ENCODE measurements around the gene LBHD1.

The LBHD1 gene

GRCh38 chr11:62688491-62688890 is 16.4 kb upstream of the LBHD1 start:
- no peak for TF ChIP-seq CTCF (IDR thresholded peaks at IDR 0.05; ENCODE audit: low read depth, low read length)
- DNase-seq (ENCODE audit: extremely low read depth, low read depth) = no peak

GRCh38 chr11:62687508-62688396 is 15.7 kb upstream of the LBHD1 start:
- DNase-seq (ENCODE audit: extremely low read depth, low read depth) = no peak

GRCh38 chr11:62682518-62682917 is 10.5 kb upstream of the LBHD1 start:
- no peak for TF ChIP-seq CTCF (IDR thresholded peaks at IDR 0.05; ENCODE audit: low read depth, low read length)
- DNase-seq (ENCODE audit: extremely low read depth, low read depth) = no peak

More at GRCh38 chr11:62687508-62688396, 15.7 kb upstream of the LBHD1 start:
- TF ChIP-seq CTCF (IDR thresholded peaks at IDR 0.05; ENCODE audit: low read depth, low read length) = no peak

GRCh38 chr11:62680825-62681240 is 8.8 kb upstream of the LBHD1 start:
- TF ChIP-seq CTCF (IDR thresholded peaks at IDR 0.05; ENCODE audit: low read depth, low read length) = peak; percentile 76

GRCh38 chr11:62678770-62679696 is 7.0 kb upstream of the LBHD1 start, which contains the start of gene UBXN1:
Gene UBXN1 (minus strand): TSS chr11:62679073. CDS start chr11:62678923, 150 bp downstream.
- TF ChIP-seq CTCF (IDR thresholded peaks at IDR 0.05; ENCODE audit: low read depth, low read length) = no peak
- DNase-seq (ENCODE audit: extremely low read depth, low read depth) = peak; percentile 73

More at GRCh38 chr11:62680825-62681240, 8.8 kb upstream of the LBHD1 start:
- peak; percentile 70 for DNase-seq (ENCODE audit: extremely low read depth, low read depth)

- no peak for TF ChIP-seq CTCF (IDR thresholded peaks at IDR 0.05; ENCODE audit: low read depth, low read length)
- DNase-seq (ENCODE audit: extremely low read depth, low read depth) = no peak
These were observed 6.3 kb upstream of the LBHD1 start for GRCh38 chr11:62678433-62678769.
